Caco-2 (cell line): Measurements from ENCODE around the gene FHIT. TPM values are rescaled to one million over a fixed set of nuclear protein-coding genes. Genes with fewer than 3 reads are reported as not detected.

Experiments
- BruUV-seq: library from RNA; stranded (reverse); fragments of 400-500 nt; replicated peaks from 2 replicates; lab custom pipeline; 2021; lab: Mats Ljungman, UMichigan
- CTCF ChIA-PET: fragments of 300-600 bp; sonication (Branson Sonifier 250); formaldehyde crosslinking; loops from one replicate; lab custom pipeline; 2022; ENCODE audit warnings: antibody characterized with exemption; lab: Charles Lee
- POLR2A ChIA-PET: fragments of 300-600 bp; sonication (Branson Sonifier 250); formaldehyde crosslinking; loops from one replicate; lab custom pipeline; 2022; ENCODE audit warnings: antibody characterized with exemption; lab: Charles Lee
- DNase-seq, 2 experiments: peaks; one replicate each; pipeline versions ENCODE4 v3.0.0 to v3.0.0-alpha.2; 2020 to 2022
- H3K27me3 ChIP-seq: replicated peaks from 2 replicates; pipeline ENCODE4 v1.6.0; 2011; ENCODE audit warnings: low read length; ENCODE audit not compliant: control insufficient read depth, insufficient read depth
- H3K36me3 ChIP-seq: 2 replicates; pipeline ENCODE4 v1.5.1; 2011; ENCODE audit warnings: low read length; ENCODE audit not compliant: control insufficient read depth, insufficient read depth
- H3K4me1 ChIP-seq: fragments of 250-450 bp; sonication (Bioruptor Pico); 2 replicates; pipeline ENCODE4 v1.5.1; 2020; ENCODE audit warnings: mild to moderate bottlenecking
- H3K4me3 ChIP-seq: 2 replicates; pipeline ENCODE4 v1.5.1; 2011; ENCODE audit warnings: low read depth, mild to moderate bottlenecking, control low read depth, low read length
- H3K9me3 ChIP-seq: fragments of 250-450 bp; sonication (Bioruptor Pico); 2 replicates; pipeline ENCODE4 v1.5.1; 2020; ENCODE audit warnings: mild to moderate bottlenecking, moderate library complexity
- H3K27ac Mint-ChIP-seq: one replicate; pipeline ENCODE4 v1.8.0; 2022; ENCODE audit warnings: mixed read lengths; ENCODE audit not compliant: unreplicated experiment
- H3K27me3 Mint-ChIP-seq: one replicate; pipeline ENCODE4 v1.8.0; 2022; ENCODE audit warnings: mixed read lengths; ENCODE audit not compliant: insufficient read depth, unreplicated experiment
- H3K36me3 Mint-ChIP-seq: one replicate; pipeline ENCODE4 v1.8.0; 2022; ENCODE audit warnings: mild to moderate bottlenecking, mixed read lengths; ENCODE audit not compliant: insufficient read depth, unreplicated experiment
- H3K4me1 Mint-ChIP-seq: one replicate; pipeline ENCODE4 v1.8.0; 2022; ENCODE audit warnings: low read depth, mixed read lengths; ENCODE audit not compliant: unreplicated experiment
- H3K4me3 Mint-ChIP-seq: one replicate; pipeline ENCODE4 v1.8.0; 2022; ENCODE audit warnings: mild to moderate bottlenecking, moderate library complexity, mixed read lengths; ENCODE audit not compliant: unreplicated experiment
- H3K9me3 Mint-ChIP-seq: one replicate; pipeline ENCODE4 v1.8.0; 2022; ENCODE audit warnings: mixed read lengths; ENCODE audit not compliant: unreplicated experiment
- intact Hi-C: fragments of 100-400 bp; cut with micrococcal nuclease; formaldehyde crosslinking; loops from one replicate; pipeline ENCODE4 v1.10.0; 2022; ENCODE audit not compliant: unreplicated experiment
- total RNA-seq: library from RNA; stranded (reverse); gene quantifications from 2 replicates; pipeline ENCODE4 v1.2.3, GENCODE V29; 2022
- TF ChIP-seq, protein P1 (sequence below), 2 experiments: fragments of 200-600 bp in 1 of 2; IDR thresholded peaks; 1 replicate in 1 of 2; 2 replicates in 1 of 2; pipeline versions ENCODE4 v1.5.1 to v1.8.0; 2011 to 2022; ENCODE audit warnings: antibody characterized with exemption in 1 of 2, control low read depth in 1 of 2, inconsistent platforms in 1 of 2, low read depth in 1 of 2, low read length in 1 of 2, mild to moderate bottlenecking in 1 of 2, moderate library complexity in 1 of 2; ENCODE audit not compliant: insufficient read depth in 1 of 2, severe bottlenecking in 1 of 2, unreplicated experiment in 1 of 2

The FHIT gene
- total RNA-seq, 1 experiment from 2014 or later = 8.3 TPM

DNA sequence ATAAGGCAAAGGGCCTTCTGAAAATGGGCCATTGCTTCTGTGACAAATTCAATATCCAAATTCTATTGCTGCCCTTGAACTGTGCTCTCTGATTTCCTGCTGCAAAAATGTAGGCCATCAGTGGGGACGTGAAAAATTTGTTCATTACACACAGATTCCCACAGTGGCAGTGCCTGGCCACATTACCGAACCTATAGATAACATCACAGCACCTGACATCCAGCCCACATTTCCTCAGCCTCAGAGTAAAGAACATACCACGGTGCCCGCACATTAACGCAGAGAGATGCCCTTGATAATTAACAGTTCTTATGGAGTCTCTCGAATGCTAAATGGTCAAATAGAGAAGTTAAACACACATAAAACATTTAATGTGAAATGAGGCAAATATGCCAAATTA is 1269.9 kb downstream of the FHIT start:
- TF ChIP-seq, protein P1, sequence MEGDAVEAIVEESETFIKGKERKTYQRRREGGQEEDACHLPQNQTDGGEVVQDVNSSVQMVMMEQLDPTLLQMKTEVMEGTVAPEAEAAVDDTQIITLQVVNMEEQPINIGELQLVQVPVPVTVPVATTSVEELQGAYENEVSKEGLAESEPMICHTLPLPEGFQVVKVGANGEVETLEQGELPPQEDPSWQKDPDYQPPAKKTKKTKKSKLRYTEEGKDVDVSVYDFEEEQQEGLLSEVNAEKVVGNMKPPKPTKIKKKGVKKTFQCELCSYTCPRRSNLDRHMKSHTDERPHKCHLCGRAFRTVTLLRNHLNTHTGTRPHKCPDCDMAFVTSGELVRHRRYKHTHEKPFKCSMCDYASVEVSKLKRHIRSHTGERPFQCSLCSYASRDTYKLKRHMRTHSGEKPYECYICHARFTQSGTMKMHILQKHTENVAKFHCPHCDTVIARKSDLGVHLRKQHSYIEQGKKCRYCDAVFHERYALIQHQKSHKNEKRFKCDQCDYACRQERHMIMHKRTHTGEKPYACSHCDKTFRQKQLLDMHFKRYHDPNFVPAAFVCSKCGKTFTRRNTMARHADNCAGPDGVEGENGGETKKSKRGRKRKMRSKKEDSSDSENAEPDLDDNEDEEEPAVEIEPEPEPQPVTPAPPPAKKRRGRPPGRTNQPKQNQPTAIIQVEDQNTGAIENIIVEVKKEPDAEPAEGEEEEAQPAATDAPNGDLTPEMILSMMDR (IDR thresholded peaks at IDR 0.05; ENCODE audit: insufficient read depth in 1 of 2, low read depth in 1 of 2, low read length in 1 of 2, severe bottlenecking in 1 of 2, unreplicated experiment in 1 of 2) = no peak
- intact Hi-C loops = no loop called here
- no peaks in the 10 kb centered on the region for H3K9me3 ChIP-seq
- Mint-ChIP-seq H3K4me1 (no peaks in the 10 kb centered on the region), H3K4me3 (no peak overlapping the region), H3K36me3 (peaks cover 5% of the 10 kb centered on the region), H3K27ac (no peak overlapping the region), H3K9me3 (peaks cover 9% of the 10 kb centered on the region), H3K27me3 (peaks cover 2% of the 10 kb centered on the region)
- DNase-seq = no peak
- no peak overlapping the region for H3K4me3 ChIP-seq
- H3K27me3 ChIP-seq = no peaks in the 10 kb centered on the region
- BruUV-seq = no TSS peak
- H3K4me1 ChIP-seq = no peaks in the 10 kb centered on the region
- ChIA-PET CTCF (no interaction called here), POLR2A (no interaction called here)
- H3K36me3 ChIP-seq = no peaks in the 10 kb centered on the region

DNA sequence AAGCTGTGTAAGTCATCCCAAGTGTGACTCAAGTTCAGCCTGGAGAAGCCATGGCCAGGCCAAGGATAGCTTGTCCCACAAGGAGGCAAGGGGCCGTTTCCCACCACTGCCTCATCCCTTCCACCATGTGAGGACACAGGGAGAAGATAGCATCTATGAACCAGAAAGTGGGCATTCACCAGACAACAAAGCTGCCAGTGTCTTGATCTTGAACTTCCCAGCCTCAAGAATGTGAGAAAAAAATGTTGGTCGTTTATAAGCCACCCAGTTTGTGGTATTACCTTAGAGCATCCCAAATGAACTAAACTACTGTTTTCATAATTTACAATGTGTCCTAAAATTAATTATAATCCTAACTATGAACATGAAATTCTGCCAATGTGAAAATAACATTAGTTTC is 1270.7 kb downstream of the FHIT start:
- H3K4me3 Mint-ChIP-seq = no peak overlapping the region
- intact Hi-C loops = no loop called here
- peaks cover under 1% of the 10 kb centered on the region for H3K27me3 Mint-ChIP-seq
- no TSS peak for BruUV-seq
- H3K27me3 ChIP-seq = no peaks in the 10 kb centered on the region
- CTCF ChIA-PET = no interaction called here
- no peaks in the 10 kb centered on the region for H3K36me3 ChIP-seq
- peaks cover 9% of the 10 kb centered on the region for H3K9me3 Mint-ChIP-seq
- POLR2A ChIA-PET = no interaction called here
- no peak for DNase-seq
- no peaks in the 10 kb centered on the region for H3K4me1 Mint-ChIP-seq
- H3K27ac Mint-ChIP-seq = no peak overlapping the region
- peaks cover 1% of the 10 kb centered on the region for H3K36me3 Mint-ChIP-seq
- TF ChIP-seq, protein P1 (IDR thresholded peaks at IDR 0.05; ENCODE audit: insufficient read depth in 1 of 2, low read depth in 1 of 2, low read length in 1 of 2, severe bottlenecking in 1 of 2, unreplicated experiment in 1 of 2) = no peak
- no peaks in the 10 kb centered on the region for H3K4me1 ChIP-seq
- H3K9me3 ChIP-seq = no peaks in the 10 kb centered on the region
- H3K4me3 ChIP-seq = no peak overlapping the region

DNA sequence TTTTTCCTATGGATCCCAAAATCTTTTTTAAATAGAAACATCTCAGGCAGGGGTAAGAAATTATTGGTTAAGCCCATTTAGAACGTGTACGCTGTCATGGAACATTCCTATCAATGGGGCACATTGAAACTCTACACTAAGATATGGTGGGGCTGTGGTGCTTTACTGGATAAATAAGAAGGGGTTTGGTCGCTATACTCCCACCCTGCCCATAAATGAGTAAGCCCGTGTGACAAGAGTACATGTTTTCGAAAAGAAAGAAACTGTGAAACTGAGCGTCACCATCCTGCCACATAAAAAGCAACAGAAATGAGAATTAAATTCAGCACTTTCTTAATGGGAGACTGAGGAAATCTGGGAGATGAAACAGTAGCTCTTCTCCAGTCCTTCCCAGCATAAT is 1271.7 kb downstream of the FHIT start:
- H3K4me3 ChIP-seq = no peak overlapping the region
- no peaks in the 10 kb centered on the region for H3K4me1 ChIP-seq
- CTCF ChIA-PET = no interaction called here
- H3K36me3 Mint-ChIP-seq = no peaks in the 10 kb centered on the region
- H3K27me3 Mint-ChIP-seq = no peaks in the 10 kb centered on the region
- TF ChIP-seq, protein P1 (IDR thresholded peaks at IDR 0.05; ENCODE audit: insufficient read depth in 1 of 2, low read depth in 1 of 2, low read length in 1 of 2, severe bottlenecking in 1 of 2, unreplicated experiment in 1 of 2) = no peak
- no TSS peak for BruUV-seq
- POLR2A ChIA-PET = no interaction called here
- H3K27ac Mint-ChIP-seq = no peak overlapping the region
- intact Hi-C loops = no loop called here
- DNase-seq = no peak
- no peak overlapping the region for H3K4me3 Mint-ChIP-seq
- H3K9me3 ChIP-seq = no peaks in the 10 kb centered on the region
- no peaks in the 10 kb centered on the region for H3K36me3 ChIP-seq
- no peaks in the 10 kb centered on the region for H3K27me3 ChIP-seq
- H3K9me3 Mint-ChIP-seq = peaks cover 9% of the 10 kb centered on the region
- H3K4me1 Mint-ChIP-seq = no peaks in the 10 kb centered on the region
